GM19324 (cell line): Measurements from ENCODE around the gene TMEM132D.
"Not testable (repeated sequence)": the region's sequence is repeated elsewhere in the genome, so short reads cannot be mapped to it uniquely, and the experiment has no call there.

Experiments used
- ATAC-seq: cut with Tn5 transposase; IDR thresholded peaks from one replicate; pipeline ENCODE4 v1.9.1; 2021; ENCODE audit warnings: mild to moderate bottlenecking, moderate library complexity; ENCODE audit not compliant: unreplicated experiment, low FRiP score

Gene TMEM132D

DNA sequence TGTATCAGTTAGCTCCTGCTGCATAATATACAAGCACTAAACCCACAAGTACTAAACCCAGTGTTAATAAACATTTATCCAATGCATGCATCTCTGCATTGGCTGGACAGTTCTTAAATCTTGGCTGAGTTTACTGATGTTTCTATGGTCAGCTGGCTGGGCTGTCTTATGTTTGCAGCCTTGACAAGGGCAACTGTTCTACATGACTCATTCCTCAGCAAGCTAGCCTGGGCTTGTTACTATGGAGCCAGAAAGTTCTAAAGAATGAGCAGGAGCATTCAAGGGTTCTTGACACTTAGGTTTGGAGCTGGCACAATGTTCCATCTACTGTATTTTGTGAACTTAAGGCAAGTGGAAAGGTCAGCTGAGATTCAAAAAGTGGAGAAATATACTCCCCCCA lies 851.5 kb downstream of the TMEM132D start:
- no peak for ATAC-seq

DNA sequence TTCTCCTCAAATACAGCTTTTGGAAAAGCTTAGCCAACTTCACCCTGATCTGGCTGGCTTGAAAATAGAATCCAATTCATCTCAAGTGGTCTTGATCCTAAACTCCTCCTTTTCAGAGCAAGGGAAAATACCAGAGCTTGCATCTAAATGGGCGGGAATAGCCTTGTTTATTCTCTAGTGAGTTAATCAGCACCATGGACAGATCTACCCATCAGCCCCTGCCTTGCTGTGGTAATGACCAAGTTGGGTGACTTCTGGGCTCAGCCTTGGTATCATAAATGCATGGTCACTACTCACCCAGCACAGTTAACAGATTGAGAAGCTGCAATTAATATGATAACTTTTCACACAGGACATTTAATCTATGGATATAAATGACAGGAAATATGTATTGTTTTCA lies 853.9 kb downstream of the TMEM132D start:
- ATAC-seq, result no peak

DNA sequence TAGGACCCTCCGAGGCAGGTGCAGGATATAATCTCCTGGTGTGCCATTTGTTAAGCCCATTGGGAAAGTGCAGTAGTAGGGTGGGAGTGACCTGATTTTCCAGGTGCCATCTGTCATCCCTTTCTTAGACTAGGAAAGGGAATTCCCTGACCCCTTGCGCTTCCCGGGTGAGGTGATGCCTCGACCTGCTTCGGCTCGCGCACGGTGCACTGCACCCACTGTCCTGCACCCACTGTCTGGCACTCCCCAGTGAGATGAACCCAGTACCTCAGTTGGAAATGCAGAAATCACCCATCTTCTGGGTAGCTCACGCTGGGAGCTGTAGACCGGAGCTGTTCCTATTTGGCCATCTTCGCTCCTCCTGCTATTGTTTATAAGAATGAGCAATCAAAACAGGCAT lies 860.5 kb downstream of the TMEM132D start:
- not testable (repeated sequence) for ATAC-seq

DNA sequence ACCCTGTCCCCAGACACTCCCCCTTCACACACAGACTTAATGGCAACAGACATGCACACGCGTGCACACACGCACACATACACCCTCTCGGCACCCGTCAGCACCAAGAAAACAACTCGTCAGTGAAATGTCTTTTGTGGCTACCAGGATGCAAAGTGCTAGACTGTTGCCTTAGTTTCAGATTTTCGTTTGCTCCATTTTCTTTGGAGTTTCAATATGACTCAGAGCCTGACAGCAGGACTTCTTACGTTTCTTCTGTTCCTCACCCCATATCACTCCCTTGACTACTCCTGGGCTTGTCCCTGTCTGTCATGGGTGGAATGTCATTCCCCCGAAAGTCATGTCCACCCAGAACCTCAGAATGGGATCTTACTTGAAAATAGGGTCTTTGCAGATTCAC lies 867.7 kb downstream of the TMEM132D start:
- ATAC-seq, result no peak

DNA sequence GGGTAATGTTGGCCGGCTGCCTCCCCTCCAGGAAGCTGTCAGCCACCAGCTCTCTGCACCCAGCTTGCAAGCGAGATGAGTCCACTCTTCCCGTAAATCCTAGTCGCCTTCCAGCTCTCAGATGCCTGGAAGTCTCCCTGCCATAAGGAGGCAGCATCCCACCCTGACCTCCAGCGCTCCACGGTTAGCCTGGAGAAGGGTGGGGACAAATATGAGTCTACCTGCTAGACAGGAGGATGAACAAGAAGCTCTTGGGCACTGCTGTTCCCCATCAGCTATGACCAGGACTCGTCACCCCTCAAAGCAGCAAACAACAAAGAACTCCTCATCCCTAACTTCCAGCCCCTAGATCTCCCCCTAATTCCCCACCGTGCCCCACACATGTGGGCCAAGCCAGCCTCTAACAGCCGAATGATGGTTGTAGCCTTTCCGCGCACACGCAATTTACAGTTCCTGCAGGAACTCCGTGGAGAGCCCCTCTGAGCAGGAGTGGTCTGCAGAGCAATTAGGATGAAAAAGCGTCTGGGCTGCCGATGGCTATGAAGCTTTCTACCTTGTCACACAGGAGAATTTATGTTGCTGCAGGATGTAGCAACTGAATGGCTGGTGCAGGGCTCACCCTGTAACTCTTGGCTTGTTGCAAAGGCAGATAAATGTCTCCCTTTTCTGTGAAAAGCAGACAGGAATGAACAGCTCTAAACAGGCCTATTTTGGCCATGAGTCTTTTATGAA lies 869.1 kb downstream of the TMEM132D start:
- no peak for ATAC-seq

DNA sequence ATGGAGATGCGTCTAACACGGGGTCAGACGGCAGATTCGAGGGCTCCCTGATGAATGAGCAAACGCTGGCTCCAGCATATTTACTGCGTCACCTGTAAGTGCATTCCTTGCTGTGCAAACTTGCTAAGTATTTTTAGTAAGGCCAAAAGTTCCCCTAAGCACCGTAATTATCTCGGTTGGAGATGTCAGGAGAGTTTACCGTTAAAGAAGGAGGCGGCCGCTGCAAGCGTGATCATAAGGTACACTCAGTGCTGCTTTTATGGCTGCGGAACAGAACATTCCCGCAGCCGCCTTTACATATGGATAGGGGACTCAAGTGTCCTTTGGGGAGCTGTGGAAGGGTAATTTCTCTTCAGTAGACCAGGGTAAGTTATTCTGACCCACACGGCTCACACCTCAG lies 875.0 kb downstream of the TMEM132D start:
- no peak for ATAC-seq

DNA sequence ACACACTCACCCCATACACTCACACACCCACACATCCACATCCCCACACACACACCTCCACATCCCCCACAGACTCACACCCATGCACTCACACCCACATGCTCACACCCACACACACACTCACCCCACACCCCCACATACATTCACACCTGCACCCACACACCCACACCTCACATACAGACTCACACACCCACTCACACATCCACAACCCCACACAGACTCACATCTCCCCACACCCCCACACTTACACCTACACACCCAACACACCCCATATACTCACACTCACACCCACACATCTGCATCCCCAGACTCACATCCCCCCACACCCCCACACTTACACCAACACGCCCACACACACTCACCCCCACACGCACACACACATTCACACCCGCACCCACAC lies 878.8 kb downstream of the TMEM132D start:
- ATAC-seq, result no peak
